Fibroblast of lung (primary cell): Measurements from ENCODE around the gene HNRNPA3.

Experiments used
- CTCF ChIP-seq, 2 donors: IDR thresholded peaks in 1 of 2; conservative IDR thresholded peaks in 1 of 2; 1 replicate in 1 of 2; 2 replicates in 1 of 2; pipeline ENCODE4 v1.5.1; 2011 to 2012; ENCODE audit warnings: low read length in 2 of 2, control low read depth in 1 of 2, inconsistent platforms in 1 of 2, low read depth in 1 of 2, mild to moderate bottlenecking in 1 of 2
- EZH2 ChIP-seq: IDR thresholded peaks from 2 replicates; pipeline ENCODE4 v1.5.1; 2012; ENCODE audit warnings: low read length, control low read depth, mild to moderate bottlenecking; ENCODE audit errors: missing control alignments

GRCh38 chr2:177188482-177189469 is 23.8 kb upstream of the HNRNPA3 start:
- TF ChIP-seq CTCF (conservative IDR thresholded peaks at IDR 0.05 in 1 of 2, IDR thresholded peaks at IDR 0.05 in 1 of 2; ENCODE audit: low read depth in 1 of 2, low read length in 2 of 2) (no peak), EZH2 (no peak)
